Fibroblast of mammary gland (primary cell): Measurements from ENCODE around the gene LHFPL3.
A peak's percentile ranks its signal among the peaks of the same experiment; 100 is the strongest.
"Not testable (repeated sequence)": the region's sequence is repeated elsewhere in the genome, so short reads cannot be mapped to it uniquely, and the experiment has no call there.

Experiments
- DNase-seq: peaks from one replicate; pipeline ENCODE4 v3.0.0-alpha.2; 2010; ENCODE audit warnings: low read depth
- H3K4me3 ChIP-seq: 2 replicates; pipeline ENCODE4 v1.5.1; 2011; ENCODE audit warnings: low read depth, mild to moderate bottlenecking, low read length, moderate library complexity; ENCODE audit not compliant: control insufficient read depth
- TF ChIP-seq, protein P1 (sequence below): conservative IDR thresholded peaks from 2 replicates; pipeline ENCODE4 v1.5.1; 2011; ENCODE audit warnings: low read depth, low read length, inconsistent platforms; ENCODE audit not compliant: control insufficient read depth, insufficient read depth

Gene LHFPL3

DNA sequence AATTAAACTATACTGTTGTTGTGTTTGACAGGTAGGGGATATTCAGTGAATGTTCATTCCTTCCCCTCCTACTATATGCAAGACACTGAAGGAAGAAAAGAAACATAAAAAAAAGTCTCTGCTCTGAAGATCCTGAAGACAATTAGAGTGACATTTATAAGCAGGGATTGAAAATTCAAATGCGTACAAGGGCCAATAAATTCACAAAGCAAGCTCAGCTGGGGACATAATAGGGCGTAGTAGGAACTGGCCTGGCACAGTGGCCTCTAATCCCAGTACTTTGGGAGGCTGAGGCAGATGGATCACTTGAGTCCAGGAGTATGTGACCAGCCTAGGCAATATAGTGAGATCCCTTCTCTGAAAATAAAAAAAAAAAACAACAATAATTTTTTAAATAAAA, 580.7 kb downstream of the LHFPL3 start:
- no peak overlapping the region for H3K4me3 ChIP-seq
- no peak for DNase-seq
- TF ChIP-seq, protein P1, sequence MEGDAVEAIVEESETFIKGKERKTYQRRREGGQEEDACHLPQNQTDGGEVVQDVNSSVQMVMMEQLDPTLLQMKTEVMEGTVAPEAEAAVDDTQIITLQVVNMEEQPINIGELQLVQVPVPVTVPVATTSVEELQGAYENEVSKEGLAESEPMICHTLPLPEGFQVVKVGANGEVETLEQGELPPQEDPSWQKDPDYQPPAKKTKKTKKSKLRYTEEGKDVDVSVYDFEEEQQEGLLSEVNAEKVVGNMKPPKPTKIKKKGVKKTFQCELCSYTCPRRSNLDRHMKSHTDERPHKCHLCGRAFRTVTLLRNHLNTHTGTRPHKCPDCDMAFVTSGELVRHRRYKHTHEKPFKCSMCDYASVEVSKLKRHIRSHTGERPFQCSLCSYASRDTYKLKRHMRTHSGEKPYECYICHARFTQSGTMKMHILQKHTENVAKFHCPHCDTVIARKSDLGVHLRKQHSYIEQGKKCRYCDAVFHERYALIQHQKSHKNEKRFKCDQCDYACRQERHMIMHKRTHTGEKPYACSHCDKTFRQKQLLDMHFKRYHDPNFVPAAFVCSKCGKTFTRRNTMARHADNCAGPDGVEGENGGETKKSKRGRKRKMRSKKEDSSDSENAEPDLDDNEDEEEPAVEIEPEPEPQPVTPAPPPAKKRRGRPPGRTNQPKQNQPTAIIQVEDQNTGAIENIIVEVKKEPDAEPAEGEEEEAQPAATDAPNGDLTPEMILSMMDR, result no peak

DNA sequence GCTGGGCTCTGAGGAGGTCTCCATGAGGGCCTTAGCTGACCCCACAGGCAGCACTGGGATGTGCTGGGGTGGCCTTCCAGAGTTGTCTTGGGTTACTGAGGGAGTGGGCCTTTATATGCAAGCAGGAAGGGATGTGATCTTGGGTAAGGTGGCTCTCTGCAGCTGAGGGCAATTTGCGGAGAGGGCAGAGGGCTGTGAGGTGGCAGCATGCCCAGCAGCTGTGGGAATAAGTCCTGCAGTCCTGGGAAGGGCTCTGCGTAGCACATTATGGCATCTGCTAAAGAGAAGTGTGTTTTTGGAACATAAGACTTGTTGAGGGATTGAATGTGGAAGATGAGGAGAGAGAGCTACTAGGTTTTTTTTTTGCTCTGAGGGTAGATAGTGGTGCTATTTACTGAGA, 586.0 kb downstream of the LHFPL3 start:
- TF ChIP-seq, protein P1, result no peak
- DNase-seq, result no peak
- H3K4me3 ChIP-seq, result no peak overlapping the region

DNA sequence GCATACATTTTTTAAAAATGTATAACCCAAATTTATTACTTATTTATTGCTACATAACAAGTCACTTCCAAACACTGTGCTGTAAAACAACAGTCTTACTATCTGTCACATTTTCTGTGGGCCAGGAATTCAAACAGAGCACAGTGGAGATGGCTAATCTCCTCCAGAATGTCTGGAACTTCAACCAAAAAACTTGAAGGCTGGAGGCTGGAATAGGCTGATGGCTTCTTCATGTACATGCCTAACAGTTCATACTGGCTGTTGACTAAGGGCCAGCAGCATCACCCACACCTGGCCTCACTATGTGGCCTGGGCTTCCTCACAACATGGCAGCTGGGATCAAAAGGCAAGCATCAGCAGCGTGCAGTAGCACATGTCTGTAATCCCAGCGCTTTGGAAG, 593.2 kb downstream of the LHFPL3 start:
- DNase-seq, result no peak
- TF ChIP-seq, protein P1, result no peak

DNA sequence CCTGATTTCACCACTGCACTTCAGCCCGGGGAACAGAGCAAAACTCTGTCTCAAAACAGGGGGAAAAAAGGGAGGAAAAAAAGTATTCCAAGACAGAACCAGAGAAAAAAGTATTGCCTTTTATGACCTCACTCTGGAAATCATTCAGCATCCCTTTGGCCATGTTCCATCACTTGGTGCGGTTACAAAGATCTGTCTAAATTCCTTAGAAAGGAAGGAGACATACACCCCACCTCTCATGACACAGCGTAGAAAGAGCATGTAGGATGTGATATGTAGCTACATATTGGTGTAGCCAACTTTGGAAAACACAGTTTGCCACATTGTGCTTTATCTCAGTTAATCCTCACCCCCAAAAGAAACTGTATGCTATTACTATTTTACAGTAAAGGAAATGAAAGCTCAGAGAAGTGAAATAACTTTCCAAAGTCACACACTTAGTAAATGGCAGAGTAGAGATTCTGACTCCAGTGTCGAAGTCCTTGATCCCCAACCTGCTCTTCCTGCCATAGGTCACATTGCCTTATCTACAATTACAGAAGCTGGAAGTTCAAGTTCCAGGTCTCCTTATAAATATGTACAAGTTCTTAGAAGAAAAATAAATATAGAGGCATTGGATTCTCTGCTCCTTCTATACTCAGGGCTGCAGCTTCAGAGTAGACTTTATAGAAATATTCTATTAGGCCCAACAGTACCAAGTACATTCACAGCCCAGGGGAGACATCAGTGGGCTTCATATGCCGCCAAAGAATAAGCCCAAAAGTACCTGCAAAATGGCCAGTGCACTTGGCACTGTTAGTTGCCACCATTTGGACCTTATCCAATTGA, 594.0 kb downstream of the LHFPL3 start:
- H3K4me3 ChIP-seq, result no peak overlapping the region
- DNase-seq, result peak; percentile 76
- TF ChIP-seq, protein P1, result no peak

More for the DNA sequence above, 593.2 kb downstream of the LHFPL3 start:
- H3K4me3 ChIP-seq, result no peak overlapping the region

DNA sequence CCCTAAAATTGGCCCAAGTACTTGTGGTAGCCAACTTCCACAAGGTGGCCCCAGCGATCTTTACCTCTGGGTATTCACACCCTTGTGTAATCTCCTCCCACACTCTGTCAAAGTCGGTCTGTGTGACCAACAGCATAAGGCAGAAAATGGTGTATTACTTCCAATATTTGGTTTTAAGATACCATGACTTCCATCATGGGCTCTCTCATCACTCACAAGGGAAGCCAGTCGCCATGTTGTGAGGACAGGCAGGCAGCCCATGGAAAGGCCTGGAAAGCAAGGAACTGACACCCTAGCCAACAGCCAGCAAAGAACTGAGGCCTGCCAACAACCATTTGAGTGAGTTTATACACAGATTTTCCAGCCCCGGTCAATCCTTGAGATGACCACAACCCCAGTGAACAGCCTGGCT, 594.6 kb downstream of the LHFPL3 start:
- DNase-seq, result peak; percentile 93
- TF ChIP-seq, protein P1, result peak; percentile 88
- H3K4me3 ChIP-seq, result no peak overlapping the region

DNA sequence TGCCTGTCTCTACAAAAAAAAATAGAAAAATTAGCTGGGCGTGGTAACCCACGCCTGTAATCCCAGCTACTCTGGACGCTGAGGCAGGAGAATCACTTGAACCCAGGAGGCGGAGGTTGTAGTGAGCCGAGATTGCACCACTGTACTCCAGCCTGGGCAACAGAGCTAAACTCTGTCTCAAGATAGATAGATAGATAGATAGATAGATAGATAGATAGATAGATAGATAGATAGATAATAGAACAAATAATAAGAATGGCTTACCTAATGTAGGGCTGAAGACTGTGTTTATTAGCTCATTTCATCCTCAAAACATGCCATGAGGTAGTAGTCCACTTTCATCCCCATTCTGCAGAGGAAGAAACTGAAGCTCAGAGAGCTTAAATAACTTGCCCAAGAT, 597.8 kb downstream of the LHFPL3 start:
- H3K4me3 ChIP-seq, DNase-seq: not testable (repeated sequence)

DNA sequence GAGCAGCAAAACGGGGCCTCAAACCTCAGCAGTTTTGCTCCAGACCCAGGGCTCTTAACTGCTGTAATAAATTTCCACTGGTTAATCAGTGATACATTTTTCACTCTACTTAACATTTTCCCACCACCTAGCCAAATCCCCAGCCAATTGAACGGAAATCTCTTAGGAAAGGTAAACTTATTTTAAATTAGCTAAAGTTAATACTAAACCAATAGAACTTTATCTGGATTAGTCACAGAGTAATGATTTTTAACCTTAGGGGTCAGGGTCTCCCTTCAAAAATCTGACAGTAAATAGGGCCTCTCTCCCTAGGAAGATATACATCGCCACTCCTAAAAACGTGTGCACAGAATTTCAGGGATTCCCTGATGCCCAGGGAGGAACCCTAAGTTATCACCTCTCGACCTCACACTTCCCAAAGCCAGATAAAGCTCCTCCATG, 598.2 kb downstream of the LHFPL3 start:
- DNase-seq, result no peak
- H3K4me3 ChIP-seq, result no peak overlapping the region
- TF ChIP-seq, protein P1, result no peak
